Fibroblast of mammary gland (primary cell): Measurements from ENCODE around the gene TAB2.

Experiments
- DNase-seq: peaks from one replicate; pipeline ENCODE4 v3.0.0-alpha.2; 2010; ENCODE audit warnings: low read depth
- H3K4me3 ChIP-seq: 2 replicates; pipeline ENCODE4 v1.5.1; 2011; ENCODE audit warnings: low read depth, mild to moderate bottlenecking, low read length, moderate library complexity; ENCODE audit not compliant: control insufficient read depth
- CTCF ChIP-seq: conservative IDR thresholded peaks from 2 replicates; pipeline ENCODE4 v1.5.1; 2011; ENCODE audit warnings: low read depth, low read length, inconsistent platforms; ENCODE audit not compliant: control insufficient read depth, insufficient read depth

The TAB2 gene

DNA sequence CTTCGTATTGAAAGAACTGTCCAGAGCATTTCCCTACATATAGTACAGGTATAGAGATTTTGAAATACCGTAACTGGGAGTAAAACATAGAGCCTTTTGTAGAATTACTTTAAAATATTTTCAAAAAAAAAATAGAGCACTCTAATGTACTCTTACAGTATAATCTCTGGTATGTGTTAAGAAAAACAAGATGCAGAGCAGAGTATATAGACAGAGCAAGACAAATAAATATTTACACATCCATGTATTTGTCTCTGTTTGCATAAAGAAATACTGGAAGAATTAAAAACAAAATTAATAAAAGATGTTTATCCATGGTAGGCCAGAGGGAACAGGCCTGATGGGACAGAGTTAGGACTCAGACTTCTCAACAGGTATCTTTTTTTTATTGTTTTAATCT is 54.5 kb downstream of the TAB2 start:
- H3K4me3 ChIP-seq, result no peak overlapping the region
- no peak for TF ChIP-seq CTCF
- no peak for DNase-seq

- no peak overlapping the region for H3K4me3 ChIP-seq
- no peak for DNase-seq
- no peak for TF ChIP-seq CTCF
Measured at GRCh38 chr6:149373511-149373910, 56.0 kb downstream of the TAB2 start.

GRCh38 chr6:149379977-149380376 is 62.5 kb downstream of the TAB2 start:
- DNase-seq, result no peak
- TF ChIP-seq CTCF, result no peak
- no peak overlapping the region for H3K4me3 ChIP-seq

- H3K4me3 ChIP-seq, result no peak overlapping the region
- no peak for DNase-seq
- TF ChIP-seq CTCF, result no peak
Measured at GRCh38 chr6:149380523-149380922, 63.0 kb downstream of the TAB2 start.

DNA sequence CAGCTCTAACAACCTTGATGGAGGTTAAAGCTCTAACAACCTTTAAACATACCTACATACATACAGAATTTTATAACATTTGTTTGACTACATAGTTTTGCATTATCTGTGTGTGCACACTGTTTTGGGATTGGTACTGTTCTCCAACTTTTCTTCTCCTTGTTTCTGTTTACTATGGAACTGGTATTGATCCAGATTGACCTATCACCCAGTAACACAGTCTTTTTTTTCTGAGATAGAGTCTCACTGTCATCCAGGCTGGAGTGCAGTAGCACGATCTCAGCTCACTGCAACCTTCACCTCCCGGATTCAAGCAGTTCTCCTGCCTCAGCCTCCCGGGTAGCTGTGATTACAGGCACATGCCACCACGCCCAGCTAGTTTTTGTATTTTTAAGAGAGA is 65.9 kb downstream of the TAB2 start:
- no peak for DNase-seq
- H3K4me3 ChIP-seq, result no peak overlapping the region
- no peak for TF ChIP-seq CTCF

- H3K4me3 ChIP-seq, result no peak overlapping the region
- TF ChIP-seq CTCF, result no peak
- no peak for DNase-seq
Measured at GRCh38 chr6:149384464-149384863, 67.0 kb downstream of the TAB2 start.

DNA sequence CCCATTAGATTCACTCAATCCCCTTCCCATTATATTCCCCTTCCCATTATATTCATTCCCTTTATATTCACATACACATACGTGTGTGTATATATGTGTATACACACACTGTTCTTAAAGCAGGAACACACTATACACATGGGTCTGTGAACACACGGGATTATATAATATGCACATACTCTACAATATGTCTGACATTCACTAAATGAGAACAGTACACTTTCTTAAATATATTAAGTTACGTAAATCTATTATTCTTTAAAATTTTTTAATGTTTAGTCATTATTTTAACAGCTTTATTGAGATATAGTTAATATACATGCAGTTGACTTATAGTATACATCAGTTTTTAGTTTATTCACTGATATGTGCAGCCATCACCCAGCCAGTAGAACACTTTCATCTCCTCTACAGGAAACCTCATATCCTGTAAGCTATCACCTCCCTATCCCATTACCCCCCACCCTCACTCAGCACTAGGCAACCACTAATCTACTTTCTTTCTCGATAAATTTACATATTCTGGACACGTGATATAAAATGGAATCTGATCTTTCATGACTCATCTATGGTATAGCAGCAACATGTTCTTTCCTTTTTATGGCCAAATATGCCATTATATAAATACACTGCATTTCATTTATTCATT is 68.6 kb downstream of the TAB2 start:
- DNase-seq, result no peak
- no peak overlapping the region for H3K4me3 ChIP-seq

More for the DNA sequence above, 68.6 kb downstream of the TAB2 start:
- TF ChIP-seq CTCF, result no peak
